Tibial nerve (tissue), 4 donors: ENCODE measurements around the gene CDPF1. TPM values are rescaled to one million over a fixed set of nuclear protein-coding genes. Genes with fewer than 3 reads are reported as not detected.

Experiments
- DNase-seq, 2 donors: peaks; one replicate each; pipeline ENCODE4 v3.0.0-alpha.2; 2019; ENCODE audit warnings: low spot score in 2 of 2
- H3K27ac ChIP-seq, 4 donors: fragments of 200-600 bp; sonication (generic) in 3 of 4; one replicate each; pipeline ENCODE4 v1.5.1; 2017 to 2019; ENCODE audit warnings: mild to moderate bottlenecking in 1 of 4
- H3K27me3 ChIP-seq, 2 donors: fragments of 200-600 bp; sonication (generic) in 1 of 2; one replicate each; pipeline versions ENCODE4 v1.5.1 to v1.6.0; 2017 to 2019
- H3K36me3 ChIP-seq, 3 donors: fragments of 200-600 bp; sonication (generic); one replicate each; pipeline ENCODE4 v1.5.1; 2018 to 2019
- H3K4me1 ChIP-seq, 4 donors: fragments of 200-600 bp; sonication (generic) in 3 of 4; one replicate each; pipeline ENCODE4 v1.5.1; 2017 to 2019
- H3K4me3 ChIP-seq, 4 donors: fragments of 200-600 bp; sonication (generic) in 3 of 4; one replicate each; pipeline ENCODE4 v1.5.1; 2017 to 2019; ENCODE audit warnings: mild to moderate bottlenecking in 1 of 4, moderate library complexity in 1 of 4
- H3K9me3 ChIP-seq, 4 donors: fragments of 200-600 bp; sonication (generic) in 3 of 4; one replicate each; pipeline ENCODE4 v1.5.1; 2017 to 2019
- CTCF ChIP-seq, 5 experiments: fragments of 200-600 bp in 3 of 5; fragments of 450-650 bp in 2 of 5; sonication (generic) in 3 of 5; IDR thresholded peaks; one replicate each; pipeline ENCODE4 v1.5.1; 2016 to 2019; ENCODE audit warnings: antibody characterized with exemption in 5 of 5, mild to moderate bottlenecking in 3 of 5, moderate library complexity in 2 of 5
- EP300 ChIP-seq, 2 donors: sonication (generic); formaldehyde crosslinking; IDR thresholded peaks; one replicate each; pipeline ENCODE4 v1.6.1; 2017; ENCODE audit warnings: antibody characterized with exemption in 2 of 2, mild to moderate bottlenecking in 1 of 2
- POLR2A ChIP-seq, 2 donors: fragments of 450-650 bp; IDR thresholded peaks; one replicate each; pipeline ENCODE4 v1.6.1; 2017; ENCODE audit warnings: antibody characterized with exemption in 2 of 2, mild to moderate bottlenecking in 2 of 2, moderate library complexity in 2 of 2
- WGBS, 2 donors: methylation state at CpG; one replicate each; pipeline ENCODE4 v1.1.5; 2018; 5-methylcytosine and 5-hydroxymethylcytosine counted together
- total RNA-seq, 4 donors: library from RNA; depleted of rRNA; stranded (reverse); fragments of >200 nt; gene quantifications; one replicate each; pipeline ENCODE4 v1.1.0, GENCODE V29; 2016

Gene CDPF1
- total RNA-seq, 4 donors from 2014 or later, result 7.5 to 22.5 (median 17.4) TPM

- WGBS, 2 donors, result 90 to 92% methylated on average over 20 to 23 of the region's 23 CpGs
- TF ChIP-seq CTCF (IDR thresholded peaks at IDR 0.05), result no peak
- no peak for TF ChIP-seq EP300 (IDR thresholded peaks at IDR 0.05)
- TF ChIP-seq POLR2A (IDR thresholded peaks at IDR 0.05), result no peak
- no peak overlapping the region for H3K27ac ChIP-seq
- H3K9me3 ChIP-seq, result peaks cover 0 to 9% (median 0%) of the 10 kb centered on the region in 4 donors
- no peaks in the 10 kb centered on the region for H3K27me3 ChIP-seq
- peaks cover 3 to 80% (median 4%) of the 10 kb centered on the region in 3 donors for H3K36me3 ChIP-seq
- H3K4me1 ChIP-seq, result peaks cover 0 to 22% (median 7%) of the 10 kb centered on the region in 4 donors
- no peak overlapping the region for H3K4me3 ChIP-seq
- DNase-seq, result no peak
These were observed 41.0 kb upstream of the CDPF1 start for GRCh38 chr22:46290843-46291785.

- Histone ChIP-seq H3K9me3 (peaks cover 0 to 9% (median 0%) of the 10 kb centered on the region in 4 donors), H3K4me3 (no peak overlapping the region), H3K27me3 (no peaks in the 10 kb centered on the region), H3K4me1 (peaks cover 0 to 14% (median 0%) of the 10 kb centered on the region in 4 donors), H3K36me3 (peaks cover 3 to 89% (median 4%) of the 10 kb centered on the region in 3 donors), H3K27ac (no peak overlapping the region)
- TF ChIP-seq EP300 (IDR thresholded peaks at IDR 0.05) (no peak), POLR2A (IDR thresholded peaks at IDR 0.05) (no peak), CTCF (IDR thresholded peaks at IDR 0.05) (no peak)
- DNase-seq, result no peak
- WGBS, 2 donors, result 88 to 91% methylated on average over 17 of the region's 17 CpGs
These were observed 40.2 kb upstream of the CDPF1 start for GRCh38 chr22:46290121-46290842.

DNA sequence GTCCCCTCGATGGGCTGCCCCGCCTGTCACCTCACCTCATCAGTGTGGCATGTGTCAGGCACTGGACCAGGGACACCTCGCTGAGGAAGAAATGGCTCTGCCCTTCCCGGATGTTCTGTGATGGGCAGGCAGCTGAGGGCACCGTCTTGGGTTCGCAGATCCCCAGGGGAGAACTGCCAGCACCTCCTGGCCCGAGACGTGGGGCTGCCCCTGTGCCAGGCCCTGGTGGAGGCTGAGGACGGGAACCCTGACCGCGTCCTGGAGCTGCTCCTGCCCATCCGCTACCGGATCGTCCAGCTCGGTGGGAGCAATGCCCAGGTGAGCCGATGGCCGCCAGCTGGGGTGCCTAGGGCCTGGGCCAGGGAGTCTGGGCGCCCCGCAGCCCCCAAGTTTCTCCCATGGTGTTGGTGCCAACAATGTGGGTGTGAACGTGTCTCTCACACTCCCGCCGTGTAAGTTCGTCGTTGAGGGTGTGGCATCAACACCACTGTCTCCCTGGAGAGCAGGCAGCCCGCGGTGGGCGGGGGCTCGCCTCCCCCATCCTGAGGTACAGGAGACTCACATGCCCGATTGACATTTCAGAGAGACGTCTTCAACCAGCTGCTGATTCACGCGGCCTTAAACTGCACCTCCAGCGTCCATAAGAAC, 39.3 kb upstream of the CDPF1 start:
- DNase-seq, result no peak
- Histone ChIP-seq H3K4me1 (peaks cover 0 to 14% (median 0%) of the 10 kb centered on the region in 4 donors), H3K36me3 (peaks cover 3 to 98% (median 4%) of the 10 kb centered on the region in 3 donors), H3K4me3 (no peak overlapping the region), H3K27me3 (no peaks in the 10 kb centered on the region), H3K9me3 (peaks cover 0 to 9% (median 0%) of the 10 kb centered on the region in 4 donors), H3K27ac (no peak overlapping the region)
- 80 to 93% methylated on average over 18 to 24 of the region's 33 CpGs for WGBS, 2 donors
- TF ChIP-seq POLR2A (IDR thresholded peaks at IDR 0.05) (no peak), EP300 (IDR thresholded peaks at IDR 0.05) (no peak), CTCF (IDR thresholded peaks at IDR 0.05) (no peak)

GRCh38 chr22:46288846-46289243, 38.8 kb upstream of the CDPF1 start:
- no peak for DNase-seq
- H3K27ac ChIP-seq, result peak overlapping the region in 1 of 4 donors; percentile 35
- H3K4me3 ChIP-seq, result no peak overlapping the region
- TF ChIP-seq EP300 (IDR thresholded peaks at IDR 0.05) (no peak), CTCF (IDR thresholded peaks at IDR 0.05) (no peak), POLR2A (IDR thresholded peaks at IDR 0.05) (no peak)
- H3K27me3 ChIP-seq, result no peaks in the 10 kb centered on the region
- H3K4me1 ChIP-seq, result peaks cover 0 to 14% (median 0%) of the 10 kb centered on the region in 4 donors
- H3K9me3 ChIP-seq, result peaks cover 0 to 9% (median 0%) of the 10 kb centered on the region in 4 donors
- 88 to 93% methylated on average over 4 to 5 of the region's 7 CpGs for WGBS, 2 donors
- peaks cover 4 to 100% (median 7%) of the 10 kb centered on the region in 3 donors for H3K36me3 ChIP-seq
